ENCODE results near the gene TNIP2. TPM values are rescaled to one million over a fixed set of nuclear protein-coding genes. Genes with fewer than 3 reads are reported as not detected.
"Not testable (repeated sequence)": the region's sequence is repeated elsewhere in the genome, so short reads cannot be mapped to it uniquely, and the experiment has no call there.

TNIP2 gene
- total RNA-seq, 4 donors from 2014 or later = 91.8 to 203 (median 129) TPM

GRCh38 chr4:2741626-2742025 is 14.5 kb downstream of the TNIP2 start:
- Histone ChIP-seq H3K4me1 (peaks cover 0 to 24% (median 11%) of the 10 kb centered on the region in 4 donors), H3K27ac (no peak overlapping the region), H3K36me3 (peaks cover 0 to 23% (median 9%) of the 10 kb centered on the region in 4 donors), H3K4me3 (no peak overlapping the region), H3K27me3 (no peaks in the 10 kb centered on the region), H3K9me3 (no peaks in the 10 kb centered on the region)
- no peak for TF ChIP-seq CTCF (IDR thresholded peaks at IDR 0.05)
- no peak for TF ChIP-seq POLR2AphosphoS5 (IDR thresholded peaks at IDR 0.05)
- no peak for TF ChIP-seq EP300 (IDR thresholded peaks at IDR 0.05; ENCODE audit: low read depth)
- TF ChIP-seq POLR2A (IDR thresholded peaks at IDR 0.05) = no peak
- WGBS, 2 donors (ENCODE audit: low coverage in 1 of 2) = 67 to 87% methylated on average over 1 to 9 of the region's 9 CpGs
- in situ Hi-C loops (cut with MboI; ENCODE audit: low pct_ligation_motif_present in 1 of 4, low pct_unique_long_range_greater_than_20kb in 1 of 4, low sequenced_read_pairs in 3 of 4) (no loop called here), intact Hi-C loops (cut with DNase I; ENCODE audit: low total_unique reads) (no loop called here)
- no peak for DNase-seq

GRCh38 chr4:2738296-2738695 is 17.8 kb downstream of the TNIP2 start:
- H3K36me3 ChIP-seq; H3K4me3 ChIP-seq; intact Hi-C loops (cut with DNase I; ENCODE audit: low total_unique reads); H3K27ac ChIP-seq; H3K4me1 ChIP-seq; H3K27me3 ChIP-seq; H3K9me3 ChIP-seq; DNase-seq; in situ Hi-C loops (cut with MboI; ENCODE audit: low pct_ligation_motif_present in 1 of 4, low pct_unique_long_range_greater_than_20kb in 1 of 4, low sequenced_read_pairs in 3 of 4): not testable (repeated sequence)
- WGBS, 2 donors (ENCODE audit: low coverage in 1 of 2) = 100% methylated on average over 2 of the region's 2 CpGs; no CpG with 5 or more reads in 1 of the 2 donors

- no peak for DNase-seq
- H3K27me3 ChIP-seq = no peaks in the 10 kb centered on the region
- intact Hi-C loops (cut with DNase I; ENCODE audit: low total_unique reads) = no loop called here
- H3K27ac ChIP-seq = no peak overlapping the region
- H3K36me3 ChIP-seq = peaks cover 0 to 8% (median 4%) of the 10 kb centered on the region in 4 donors
- in situ Hi-C loops (cut with MboI; ENCODE audit: low pct_ligation_motif_present in 1 of 4, low pct_unique_long_range_greater_than_20kb in 1 of 4, low sequenced_read_pairs in 3 of 4) = no loop called here
- no peaks in the 10 kb centered on the region for H3K4me1 ChIP-seq
- H3K9me3 ChIP-seq = no peaks in the 10 kb centered on the region
- no peak overlapping the region for H3K4me3 ChIP-seq
- no peak for TF ChIP-seq EP300 (IDR thresholded peaks at IDR 0.05; ENCODE audit: low read depth)
- no peak for TF ChIP-seq POLR2A (IDR thresholded peaks at IDR 0.05)
- no peak for TF ChIP-seq POLR2AphosphoS5 (IDR thresholded peaks at IDR 0.05)
- TF ChIP-seq CTCF (IDR thresholded peaks at IDR 0.05) = no peak
These were observed 20.3 kb downstream of the TNIP2 start for GRCh38 chr4:2735869-2736268.

- H3K4me3 ChIP-seq = no peak overlapping the region
- peaks cover 0 to 11% (median 4%) of the 10 kb centered on the region in 4 donors for H3K36me3 ChIP-seq
- intact Hi-C loops (cut with DNase I; ENCODE audit: low total_unique reads) (no loop called here), in situ Hi-C loops (cut with MboI; ENCODE audit: low pct_ligation_motif_present in 1 of 4, low pct_unique_long_range_greater_than_20kb in 1 of 4, low sequenced_read_pairs in 3 of 4) (no loop called here)
- no peak for DNase-seq
- H3K27ac ChIP-seq = no peak overlapping the region
- no peak for TF ChIP-seq POLR2A (IDR thresholded peaks at IDR 0.05)
- no peak for TF ChIP-seq CTCF (IDR thresholded peaks at IDR 0.05)
- no peak for TF ChIP-seq EP300 (IDR thresholded peaks at IDR 0.05; ENCODE audit: low read depth)
- TF ChIP-seq POLR2AphosphoS5 (IDR thresholded peaks at IDR 0.05) = no peak
- no peaks in the 10 kb centered on the region for H3K4me1 ChIP-seq
- no peaks in the 10 kb centered on the region for H3K27me3 ChIP-seq
- H3K9me3 ChIP-seq = no peaks in the 10 kb centered on the region
- 90 to 100% methylated on average over 1 of the region's 1 CpG for WGBS, 2 donors (ENCODE audit: low coverage in 1 of 2)
These were observed 21.5 kb downstream of the TNIP2 start for GRCh38 chr4:2734612-2735011.

- 85 to 92% methylated on average over 2 of the region's 2 CpGs for WGBS, 2 donors (ENCODE audit: low coverage in 1 of 2)
- Histone ChIP-seq H3K9me3 (no peaks in the 10 kb centered on the region), H3K27ac (no peak overlapping the region), H3K4me1 (no peaks in the 10 kb centered on the region), H3K27me3 (no peaks in the 10 kb centered on the region), H3K4me3 (no peak overlapping the region), H3K36me3 (peaks cover 0 to 17% (median 4%) of the 10 kb centered on the region in 4 donors)
- TF ChIP-seq EP300 (IDR thresholded peaks at IDR 0.05; ENCODE audit: low read depth) = no peak
- TF ChIP-seq POLR2AphosphoS5 (IDR thresholded peaks at IDR 0.05) = no peak
- in situ Hi-C loops (cut with MboI; ENCODE audit: low pct_ligation_motif_present in 1 of 4, low pct_unique_long_range_greater_than_20kb in 1 of 4, low sequenced_read_pairs in 3 of 4) (no loop called here), intact Hi-C loops (cut with DNase I; ENCODE audit: low total_unique reads) (no loop called here)
- DNase-seq = no peak
These were observed 22.1 kb downstream of the TNIP2 start for GRCh38 chr4:2733844-2734574.

Measured in transverse colon (tissue), 4 donors.